ENCODE results near the gene MERTK. TPM values are rescaled to one million over a fixed set of nuclear protein-coding genes. Genes with fewer than 3 reads are reported as not detected.

The MERTK gene
- total and polyA plus RNA-seq, 2 donors (not counting 1 experiment from before 2014, with no cell fraction given) = 0.04 to 0.34 TPM

GRCh38 chr2:111973701-111974100 lies 75.3 kb downstream of the MERTK start:
- Histone ChIP-seq H3K9me3 (ENCODE audit: control extremely low read depth in 1 of 3, control insufficient read depth in 2 of 3, insufficient read depth in 1 of 3, low read length in 2 of 3) (peaks cover 5 to 15% (median 12%) of the 10 kb centered on the region in 3 donors), H3K27me3 (replicated peaks in 1 of 4; ENCODE audit: control extremely low read depth in 1 of 4, control insufficient read depth in 3 of 4, insufficient read depth in 4 of 4, low read length in 3 of 4) (peaks cover 0 to 5% (median 0%) of the 10 kb centered on the region in 4 experiments), H3K4me2 (replicated peaks; ENCODE audit: low read depth, low read length, poor library complexity, severe bottlenecking) (no peak overlapping the region), H3K4me1 (ENCODE audit: control insufficient read depth in 2 of 2, insufficient read depth in 2 of 2, low read length in 2 of 2) (no peaks in the 10 kb centered on the region), H2AFZ (ENCODE audit: insufficient read depth, low read depth, low read length, poor library complexity, severe bottlenecking) (no peak overlapping the region), H3K79me2 (ENCODE audit: control insufficient read depth, insufficient read depth, low read length) (no peaks in the 10 kb centered on the region), H3K9ac (ENCODE audit: low read length) (no peak overlapping the region), H4K20me1 (ENCODE audit: control insufficient read depth, insufficient read depth, low read length, poor library complexity, severe bottlenecking) (no peaks in the 10 kb centered on the region), H3K36me3 (replicated peaks in 1 of 2; ENCODE audit: control extremely low read depth in 1 of 2, control insufficient read depth in 1 of 2, extremely low read depth in 1 of 2, insufficient read depth in 2 of 2, low read length in 1 of 2) (no peaks in the 10 kb centered on the region), H3K4me3 (ENCODE audit: control extremely low read depth in 1 of 5, extremely low read depth in 1 of 5, insufficient read depth in 1 of 5, low read depth in 2 of 5, low read length in 4 of 5) (no peak overlapping the region), H3K27ac (ENCODE audit: low read length in 2 of 2) (no peak overlapping the region)
- Mint-ChIP-seq H3K27ac (no peak overlapping the region), H3K4me3 (no peak overlapping the region), H3K9me3 (ENCODE audit: insufficient read depth) (peaks cover 2% of the 10 kb centered on the region), H3K27me3 (peaks cover 26% of the 10 kb centered on the region), H3K4me1 (peaks cover 2% of the 10 kb centered on the region)
- DNase-seq (no peak), ATAC-seq (ENCODE audit: low read depth) (no peak)
- POLR2A ChIA-PET = no interaction called here
- 90% methylated on average over 2 of the region's 4 CpGs for WGBS (ENCODE audit: insufficient coverage)
- no peak for TF ChIP-seq EZH2 (IDR thresholded peaks at IDR 0.05; ENCODE audit: borderline replicate concordance, insufficient read depth, low read depth, low read length, poor library complexity, severe bottlenecking)
- TF ChIP-seq CTCF (IDR thresholded peaks at IDR 0.05) = no peak
- intact Hi-C loops (cut with micrococcal nuclease) = no loop called here
- CTCF ChIA-PET = no interaction called here

- H3K27me3 Mint-ChIP-seq = peaks cover 21% of the 10 kb centered on the region
- H3K4me2 ChIP-seq (replicated peaks; ENCODE audit: low read depth, low read length, poor library complexity, severe bottlenecking) = no peak overlapping the region
These were observed 76.7 kb downstream of the MERTK start for GRCh38 chr2:111975053-111975552.

More at GRCh38 chr2:111975053-111975552, 76.7 kb downstream of the MERTK start:
- Histone ChIP-seq H3K4me1 (ENCODE audit: control insufficient read depth in 2 of 2, insufficient read depth in 2 of 2, low read length in 2 of 2) (no peaks in the 10 kb centered on the region), H4K20me1 (ENCODE audit: control insufficient read depth, insufficient read depth, low read length, poor library complexity, severe bottlenecking) (no peaks in the 10 kb centered on the region), H3K36me3 (replicated peaks in 1 of 2; ENCODE audit: control extremely low read depth in 1 of 2, control insufficient read depth in 1 of 2, extremely low read depth in 1 of 2, insufficient read depth in 2 of 2, low read length in 1 of 2) (no peaks in the 10 kb centered on the region), H3K9ac (ENCODE audit: low read length) (no peak overlapping the region), H3K27ac (ENCODE audit: low read length in 2 of 2) (no peak overlapping the region), H3K79me2 (ENCODE audit: control insufficient read depth, insufficient read depth, low read length) (no peaks in the 10 kb centered on the region), H2AFZ (ENCODE audit: insufficient read depth, low read depth, low read length, poor library complexity, severe bottlenecking) (no peak overlapping the region), H3K27me3 (replicated peaks in 1 of 4; ENCODE audit: control extremely low read depth in 1 of 4, control insufficient read depth in 3 of 4, insufficient read depth in 4 of 4, low read length in 3 of 4) (peaks cover 0 to 5% (median 0%) of the 10 kb centered on the region in 4 experiments), H3K4me3 (ENCODE audit: control extremely low read depth in 1 of 5, extremely low read depth in 1 of 5, insufficient read depth in 1 of 5, low read depth in 2 of 5, low read length in 4 of 5) (no peak overlapping the region), H3K9me3 (ENCODE audit: control extremely low read depth in 1 of 3, control insufficient read depth in 2 of 3, insufficient read depth in 1 of 3, low read length in 2 of 3) (peaks cover 5 to 15% (median 12%) of the 10 kb centered on the region in 3 donors)
- DNase-seq = no peak
- TF ChIP-seq CTCF (IDR thresholded peaks at IDR 0.05) (no peak), EZH2 (IDR thresholded peaks at IDR 0.05; ENCODE audit: borderline replicate concordance, insufficient read depth, low read depth, low read length, poor library complexity, severe bottlenecking) (no peak)
- Mint-ChIP-seq H3K9me3 (ENCODE audit: insufficient read depth) (peaks cover 2% of the 10 kb centered on the region), H3K27ac (no peak overlapping the region), H3K4me3 (no peak overlapping the region), H3K4me1 (peaks cover 2% of the 10 kb centered on the region)
- POLR2A ChIA-PET = no interaction called here
- CTCF ChIA-PET = no interaction called here
- intact Hi-C loops (cut with micrococcal nuclease) = no loop called here
- WGBS (ENCODE audit: insufficient coverage) = 42% methylated on average over 7 of the region's 11 CpGs
- no peak for ATAC-seq (ENCODE audit: low read depth)
